GM19463 (cell line): ENCODE measurements around the gene WRAP73.
"Not testable (repeated sequence)": the region's sequence is repeated elsewhere in the genome, so short reads cannot be mapped to it uniquely, and the experiment has no call there.

ENCODE experiments used
- ATAC-seq: cut with Tn5 transposase; IDR thresholded peaks from one replicate; pipeline ENCODE4 v1.9.1; 2021; ENCODE audit warnings: mild to moderate bottlenecking, moderate library complexity; ENCODE audit not compliant: unreplicated experiment

The WRAP73 gene

DNA sequence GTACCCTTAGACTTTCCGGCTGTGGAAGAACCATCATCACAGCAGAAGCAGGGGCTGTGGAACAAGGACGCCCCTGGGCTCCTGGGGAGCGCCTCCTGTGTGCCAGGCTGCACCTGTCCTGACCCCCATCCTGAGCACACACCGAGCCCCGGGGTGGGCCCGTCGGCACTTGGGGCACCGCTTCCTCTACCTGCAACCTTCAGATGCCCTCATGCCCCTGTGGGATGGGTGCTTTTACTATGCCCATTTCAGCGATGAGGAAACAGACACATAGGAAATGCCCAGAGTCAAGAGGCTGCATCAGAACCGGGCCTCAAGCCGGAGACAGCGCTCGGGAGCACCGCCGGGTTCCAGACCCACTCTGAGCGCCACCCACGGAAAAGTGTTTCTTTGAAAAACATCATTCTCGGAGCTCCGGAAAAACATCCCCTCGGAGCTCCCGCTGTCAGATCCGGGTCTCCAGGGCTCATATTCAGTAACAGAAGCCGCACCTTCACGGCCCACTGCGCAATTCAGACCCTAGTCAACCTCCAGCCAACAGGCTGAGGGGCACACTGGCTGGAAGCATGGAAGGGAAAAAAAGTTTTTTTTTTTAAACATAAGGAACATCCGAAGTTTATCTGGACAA, 17.1 kb downstream of the WRAP73 start:
- ATAC-seq: no peak

DNA sequence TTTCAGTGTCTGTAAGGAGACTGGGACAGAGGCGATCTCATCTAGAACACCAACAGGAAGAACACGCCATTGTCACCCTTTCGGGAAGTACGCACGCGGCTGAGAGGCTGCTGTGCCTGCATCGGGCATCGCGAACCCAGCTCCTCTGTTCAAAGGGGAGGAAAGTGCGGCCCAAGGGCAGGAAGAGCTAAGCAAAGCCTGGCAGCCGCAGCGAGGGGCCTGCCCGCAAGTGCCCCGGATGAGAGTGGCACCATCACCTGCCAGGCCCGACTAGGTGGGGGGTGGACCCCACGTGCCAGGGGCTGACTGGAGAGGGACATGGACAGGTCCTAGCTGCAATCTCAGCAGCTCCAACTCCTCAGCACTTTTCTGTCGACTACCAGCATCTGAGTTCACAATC, 17.6 kb downstream of the WRAP73 start:
- ATAC-seq: no peak

DNA sequence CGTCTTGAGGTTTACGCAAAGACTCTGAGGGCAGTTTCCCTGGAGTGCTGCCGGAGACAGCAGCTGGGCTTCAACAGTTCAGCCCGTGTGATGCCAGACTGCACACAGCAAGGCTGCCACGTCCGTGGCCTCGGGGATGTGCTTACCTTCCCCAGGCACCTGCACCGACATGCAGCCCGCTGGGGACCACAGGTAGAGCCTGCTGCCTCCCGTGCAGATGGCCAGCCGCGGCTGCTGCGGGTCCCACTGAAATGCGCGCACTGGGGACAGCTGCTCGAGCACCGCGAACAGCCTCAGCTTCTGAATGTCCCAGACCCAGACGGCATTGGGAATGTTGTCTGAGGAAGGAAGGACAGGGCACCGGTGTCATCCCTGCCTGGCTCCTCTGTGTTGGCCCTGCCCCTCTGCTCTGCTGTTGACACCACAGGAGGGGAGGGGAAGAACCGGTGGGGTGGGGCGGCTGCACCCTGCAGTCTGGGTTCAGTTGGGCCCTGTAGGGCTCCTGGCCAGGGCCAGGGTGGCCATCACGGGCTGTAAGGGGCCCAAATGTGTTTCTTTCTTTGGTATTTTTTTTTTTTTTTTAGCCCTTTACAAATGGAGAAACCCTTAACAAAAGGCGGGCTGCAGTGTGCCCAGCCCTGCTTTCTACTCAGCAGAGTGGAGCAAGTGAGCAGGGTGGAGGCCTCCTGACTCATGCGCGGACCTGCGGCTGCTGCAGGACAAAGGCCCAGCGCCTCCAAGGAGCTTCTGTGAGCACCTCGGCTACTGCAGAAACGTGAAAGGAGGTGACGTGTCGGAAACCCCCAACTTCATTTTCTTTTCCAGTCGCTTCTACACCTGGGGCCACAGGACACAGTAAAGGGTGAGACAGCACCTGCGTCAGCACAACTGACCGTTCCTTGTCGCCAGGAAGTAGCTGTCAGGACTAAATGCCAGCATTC, 18.3 kb downstream of the WRAP73 start:
- no peak for ATAC-seq

DNA sequence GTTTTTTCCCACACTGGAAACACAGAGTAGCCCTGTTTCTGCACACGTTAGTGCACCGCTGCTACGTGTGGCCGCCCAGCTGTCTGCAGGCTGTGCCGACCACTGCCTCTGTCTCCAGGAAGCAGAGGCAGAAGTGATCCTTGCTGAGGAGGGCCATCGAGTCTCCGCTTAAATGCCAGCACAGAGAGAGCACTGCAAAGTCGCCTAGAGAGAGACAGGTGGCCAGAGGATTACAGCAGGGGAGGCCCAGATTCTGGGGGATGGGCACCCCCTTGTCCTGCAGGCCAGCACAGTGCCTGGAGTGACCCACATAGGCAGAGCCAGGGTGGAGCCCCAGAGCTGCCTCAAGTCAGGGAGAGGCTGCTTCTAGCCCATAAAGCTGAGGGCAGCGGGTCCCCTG, 19.0 kb downstream of the WRAP73 start:
- no peak for ATAC-seq

DNA sequence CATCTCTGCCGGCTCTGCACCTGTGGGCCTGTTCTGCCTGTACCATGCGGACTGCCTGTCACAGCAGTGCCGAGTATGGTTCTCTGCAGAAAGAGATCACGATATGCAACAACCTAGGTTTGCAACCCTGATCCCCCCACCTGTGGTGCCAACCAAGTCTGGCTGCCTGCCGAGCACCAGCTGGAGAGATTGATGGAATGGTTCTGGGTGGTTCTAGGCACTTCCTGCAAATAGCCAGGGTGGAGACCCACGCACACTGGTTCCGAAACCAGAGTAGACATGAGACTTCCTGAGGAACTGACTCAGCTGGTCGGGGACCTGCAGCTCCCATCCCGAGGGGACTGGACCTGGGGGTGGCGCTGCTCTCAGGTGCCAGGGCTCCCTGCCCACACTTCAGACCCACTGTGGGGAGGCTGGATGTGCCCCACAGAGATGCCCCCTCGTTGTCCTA, 19.7 kb downstream of the WRAP73 start:
- no peak for ATAC-seq

DNA sequence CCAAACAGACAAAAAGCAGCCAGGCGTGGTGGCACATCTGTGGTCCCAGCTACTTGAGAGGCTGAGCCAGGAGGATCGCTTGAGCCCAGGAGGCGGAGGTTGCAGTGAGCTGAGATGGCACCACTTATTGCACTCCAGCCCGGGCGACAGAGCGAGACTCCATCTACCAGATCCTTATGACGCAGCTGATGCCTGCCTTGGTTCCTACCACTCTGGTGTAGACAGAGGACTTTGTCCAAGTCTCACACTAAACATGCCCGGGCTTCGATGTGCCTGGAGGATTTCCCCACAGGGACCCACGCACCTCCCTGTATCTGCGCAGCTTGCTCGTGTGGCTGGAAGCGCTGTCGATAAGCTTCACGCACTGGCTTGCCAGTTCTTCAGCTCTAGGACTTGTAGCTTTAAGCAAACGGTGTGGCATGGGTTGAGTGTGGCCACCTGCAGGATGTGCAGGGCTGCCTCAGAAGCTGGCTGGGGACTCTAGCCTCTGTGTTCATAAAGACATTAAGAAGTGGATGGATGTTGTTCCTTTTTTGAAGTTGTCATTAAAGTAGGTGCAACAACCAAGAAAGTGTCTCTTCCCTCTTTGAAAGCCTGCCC, 20.2 kb downstream of the WRAP73 start:
- no peak for ATAC-seq

DNA sequence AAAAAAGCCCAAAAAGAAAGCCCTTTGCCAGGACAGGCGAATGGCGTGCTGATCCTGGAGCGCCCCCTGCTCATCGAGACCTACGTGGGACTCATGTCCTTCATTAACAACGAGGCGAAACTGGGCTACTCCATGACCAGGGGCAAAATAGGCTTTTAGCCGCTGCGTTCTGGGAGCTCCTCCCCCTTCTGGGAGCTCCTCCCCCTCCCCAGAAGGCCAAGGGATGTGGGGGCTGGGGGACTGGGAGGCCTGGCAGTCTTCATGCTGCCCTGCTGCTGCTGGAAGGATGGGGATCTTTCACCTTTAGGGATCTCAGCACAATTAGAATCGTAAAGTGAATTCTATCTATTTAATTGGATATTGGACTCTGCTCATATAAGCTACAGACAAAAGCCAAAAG, 21.5 kb downstream of the WRAP73 start:
- no peak for ATAC-seq

DNA sequence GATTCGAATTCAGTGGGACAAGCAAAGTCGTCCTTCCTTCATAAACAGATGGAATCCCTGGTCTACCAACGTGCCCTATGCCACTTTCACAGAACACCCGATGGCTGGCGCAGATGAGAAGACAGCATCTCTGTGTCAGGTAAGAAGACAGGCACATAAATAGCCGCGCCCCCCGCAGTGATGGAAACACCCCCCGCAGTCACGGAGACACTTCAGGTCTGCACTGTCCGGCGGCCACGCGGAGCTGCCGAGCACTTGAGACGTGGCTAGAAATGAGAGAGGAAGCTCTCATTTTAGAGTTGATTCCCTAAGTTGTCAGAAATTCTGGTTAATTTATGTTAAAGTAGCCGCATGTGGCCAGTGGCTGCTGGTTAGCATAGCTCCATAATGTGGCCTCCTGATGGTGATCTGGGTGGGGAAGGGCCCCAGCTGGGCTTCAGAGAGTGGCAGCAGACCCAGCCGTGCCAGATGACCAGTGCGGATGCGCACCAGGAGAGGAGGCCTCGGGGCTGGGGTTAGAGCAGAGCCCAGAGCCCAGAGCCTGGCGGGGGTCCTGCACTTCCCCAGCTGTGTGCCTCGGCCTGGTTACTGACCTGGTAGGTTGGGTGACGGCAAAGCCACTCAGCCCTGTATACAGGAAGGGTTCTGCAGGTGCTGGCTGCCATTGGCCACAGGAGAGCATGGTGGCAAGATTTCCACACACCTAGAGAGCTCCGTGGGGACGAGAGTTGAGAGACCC, 22.2 kb downstream of the WRAP73 start:
- ATAC-seq: no peak

DNA sequence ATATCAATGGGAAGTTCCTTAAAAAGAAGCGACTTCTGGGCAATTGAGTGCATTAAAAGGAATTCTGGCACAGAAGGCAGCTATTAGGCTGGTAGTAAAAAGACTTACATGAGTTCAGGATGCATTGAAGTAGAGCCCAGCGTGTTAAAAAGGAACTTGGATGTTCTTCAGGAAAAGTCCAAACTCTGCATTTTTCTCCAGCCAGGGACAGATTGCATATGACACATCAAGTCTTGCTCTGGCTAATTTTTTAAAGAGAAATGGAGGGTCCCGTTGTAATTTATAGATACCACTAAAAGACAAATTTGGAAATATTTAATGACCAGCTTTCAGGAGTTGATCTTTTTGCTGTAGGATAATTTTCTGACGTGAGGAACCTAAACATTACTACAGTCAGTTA, 23.9 kb downstream of the WRAP73 start:
- no peak for ATAC-seq

DNA sequence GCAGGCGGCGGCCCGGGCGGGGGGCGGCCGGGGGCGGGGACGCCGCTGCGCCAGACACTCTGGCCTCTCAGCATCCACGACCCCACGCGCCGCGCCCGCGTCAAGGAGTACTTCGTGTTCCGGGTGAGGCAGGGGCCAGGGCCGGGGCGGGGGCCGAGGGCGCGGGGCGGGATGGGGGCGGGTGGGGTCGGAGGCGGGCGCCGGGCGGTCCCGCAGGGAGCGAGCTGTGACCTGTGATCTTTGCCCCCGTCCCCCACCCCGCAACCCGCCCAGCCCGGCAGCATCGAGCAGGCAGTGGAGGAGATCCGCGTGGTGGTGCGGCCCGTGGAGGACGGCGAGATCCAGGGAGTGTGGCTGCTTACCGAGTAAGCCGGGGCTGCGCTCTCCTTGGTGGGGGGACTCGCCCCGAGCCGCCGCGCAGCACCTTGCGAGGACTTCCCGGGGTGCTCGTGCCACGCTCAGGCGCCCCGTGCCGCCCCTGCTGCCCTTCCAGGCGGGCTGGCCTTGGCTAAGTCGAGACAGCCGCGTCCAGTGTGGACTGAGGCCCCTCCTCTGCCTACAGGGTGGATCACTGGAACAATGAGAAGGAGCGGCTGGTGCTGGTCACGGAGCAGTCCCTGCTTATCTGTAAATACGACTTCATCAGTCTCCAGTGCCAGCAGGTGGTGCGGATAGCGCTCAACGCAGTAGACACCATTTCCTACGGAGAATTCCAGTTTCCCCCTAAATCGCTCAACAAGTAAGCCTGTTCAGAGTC, 24.6 kb downstream of the WRAP73 start:
- no peak for ATAC-seq

DNA sequence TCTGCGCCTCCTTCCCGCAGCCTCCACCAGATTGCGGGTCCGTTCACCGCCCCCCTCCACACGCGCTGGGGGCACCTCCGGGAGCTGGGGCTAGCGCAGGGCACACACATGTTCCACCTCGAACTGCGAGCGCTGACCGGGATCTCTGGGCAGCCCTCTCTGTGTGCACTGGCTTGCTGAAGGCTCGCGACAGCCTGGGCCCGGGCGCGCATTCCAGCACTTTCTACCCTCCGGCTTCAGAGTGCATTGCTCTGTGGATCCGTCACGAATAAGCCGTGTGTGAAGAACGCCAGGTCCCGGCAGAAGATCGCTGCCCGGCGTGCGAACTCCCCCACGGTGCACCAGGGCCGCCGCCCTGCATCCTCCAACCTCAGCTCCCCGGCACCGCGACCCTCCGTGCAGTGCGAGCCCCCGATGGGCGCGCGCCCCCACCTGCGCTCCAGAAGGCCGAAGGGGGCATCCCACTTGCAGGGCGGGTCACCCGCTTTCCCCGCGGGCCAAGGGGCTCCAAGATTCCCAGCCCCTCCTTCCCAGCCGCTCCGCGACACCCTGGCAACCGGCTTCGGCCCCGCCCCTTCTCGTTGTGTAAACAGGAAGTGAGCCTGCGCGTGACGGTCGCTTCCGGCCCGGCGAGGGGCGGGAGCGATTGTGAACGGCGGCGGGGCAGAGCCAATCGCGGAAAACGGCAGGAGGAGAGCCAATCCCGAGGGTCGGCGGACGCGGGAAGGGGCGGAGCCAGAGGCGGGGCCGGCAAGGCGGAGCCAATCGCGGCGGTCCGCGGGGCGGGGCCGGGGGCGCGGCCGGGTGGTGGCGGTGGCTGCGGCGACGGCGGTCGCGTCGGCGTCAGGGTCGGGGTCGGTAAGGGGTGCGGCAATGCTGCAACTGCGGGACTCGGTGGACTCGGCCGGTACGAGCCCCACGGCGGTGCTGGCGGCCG, 25.4 kb downstream of the WRAP73 start, which contains the start of gene TPRG1L:
TPRG1L (plus strand) TSS at position 816 of the 937 bp plus-strand sequence; CDS start at position 874, 58 bp downstream.
- peak; percentile 91 for ATAC-seq

DNA sequence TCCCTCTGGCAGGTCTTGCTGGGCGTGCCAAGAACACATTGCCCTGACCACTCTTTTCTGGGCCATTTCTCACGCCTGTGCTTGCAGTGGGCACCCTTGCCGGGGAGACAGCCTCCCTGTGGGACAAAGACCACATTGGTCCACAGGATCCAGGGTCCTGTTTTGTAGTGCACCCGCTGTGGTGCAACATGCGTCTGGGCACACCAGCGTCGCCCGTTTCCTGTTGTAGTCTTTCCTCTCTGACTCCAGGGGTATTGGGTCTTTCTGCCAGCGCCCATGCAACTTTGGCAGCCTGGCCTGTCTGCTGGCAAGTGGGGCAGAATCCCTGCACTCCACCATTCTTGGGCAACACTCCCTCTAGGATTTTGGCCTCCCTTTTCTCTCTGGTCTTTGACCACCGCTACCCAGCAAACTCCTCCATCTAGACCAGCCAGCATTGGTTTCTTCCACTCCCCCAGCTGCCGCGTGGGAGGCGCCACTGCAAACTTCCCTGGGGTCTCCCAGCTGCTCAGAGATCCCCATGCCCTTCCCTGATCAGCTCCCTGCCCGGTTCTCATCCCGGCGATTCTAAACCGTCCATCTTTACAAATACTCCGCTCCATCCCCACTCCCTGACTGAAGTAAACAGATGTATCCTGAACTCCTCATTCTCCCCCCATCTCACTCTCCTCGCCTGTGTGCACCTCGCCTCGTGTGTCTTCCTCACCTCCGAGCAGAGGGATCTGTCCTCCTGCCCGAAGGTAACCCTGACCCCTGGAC, 26.3 kb downstream of the WRAP73 start:
- no peak for ATAC-seq

DNA sequence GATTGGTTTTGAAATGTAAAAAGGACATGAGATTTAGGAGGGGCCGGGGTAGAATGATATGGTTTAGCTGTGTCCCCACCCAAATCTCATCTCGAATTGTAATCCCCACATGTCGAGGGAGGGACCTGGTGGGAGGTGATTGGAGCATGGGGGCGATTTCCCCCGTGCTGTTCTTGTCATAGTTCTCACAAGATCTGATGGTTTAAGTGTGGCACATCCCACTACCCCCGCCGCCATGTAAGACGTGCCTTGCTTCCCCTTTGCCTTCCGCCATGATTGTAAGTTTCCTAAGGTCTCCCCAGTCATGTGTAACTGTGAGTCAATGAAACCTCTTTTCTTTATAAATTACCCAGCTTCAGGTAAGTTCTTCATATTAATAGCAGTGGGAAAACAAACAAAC, 27.8 kb downstream of the WRAP73 start:
- not testable (repeated sequence) for ATAC-seq

DNA sequence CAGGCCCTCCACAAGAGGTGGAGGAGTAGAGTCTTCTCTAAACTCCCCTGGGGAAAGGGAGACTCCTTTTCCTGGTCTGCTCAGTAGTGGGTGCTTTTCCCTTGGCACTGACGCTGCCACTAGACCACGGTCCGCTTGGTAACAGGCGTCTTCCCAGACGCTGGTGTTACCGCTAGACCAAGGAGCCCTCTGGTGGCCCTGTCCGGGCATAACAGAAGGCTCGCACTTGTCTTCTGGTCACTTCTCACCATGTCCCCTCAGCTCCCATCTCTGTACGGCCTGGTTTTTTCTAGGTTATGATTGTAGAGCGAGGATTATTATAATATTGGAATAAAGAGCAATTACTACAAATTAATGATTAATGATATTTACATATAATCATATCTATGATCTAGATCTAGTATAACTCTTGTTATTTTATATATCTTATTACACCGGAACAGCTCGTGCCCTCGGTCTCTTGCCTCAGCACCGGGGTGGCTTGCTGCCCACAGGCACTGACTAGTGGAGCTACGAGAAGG, 28.7 kb downstream of the WRAP73 start:
- not testable (repeated sequence) for ATAC-seq

DNA sequence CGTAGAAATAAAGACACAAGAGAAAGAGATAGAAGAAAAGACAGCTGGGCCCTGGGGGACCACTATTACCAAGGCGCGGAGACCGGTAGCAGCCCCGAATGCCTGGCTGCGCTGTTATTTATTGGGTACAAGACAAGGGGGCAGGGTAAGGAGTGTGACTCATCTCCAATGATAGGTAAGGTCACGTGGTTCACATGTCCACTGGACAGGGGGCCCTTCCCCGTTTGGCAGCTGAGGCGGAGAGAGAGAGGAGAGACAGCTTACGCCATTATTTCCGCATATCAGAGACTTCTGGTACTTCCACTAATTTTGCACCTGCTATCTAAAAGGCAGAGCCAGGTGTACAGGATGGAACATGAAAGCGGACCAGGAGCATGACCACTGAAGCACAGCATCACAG, 29.2 kb downstream of the WRAP73 start:
- ATAC-seq: no peak

DNA sequence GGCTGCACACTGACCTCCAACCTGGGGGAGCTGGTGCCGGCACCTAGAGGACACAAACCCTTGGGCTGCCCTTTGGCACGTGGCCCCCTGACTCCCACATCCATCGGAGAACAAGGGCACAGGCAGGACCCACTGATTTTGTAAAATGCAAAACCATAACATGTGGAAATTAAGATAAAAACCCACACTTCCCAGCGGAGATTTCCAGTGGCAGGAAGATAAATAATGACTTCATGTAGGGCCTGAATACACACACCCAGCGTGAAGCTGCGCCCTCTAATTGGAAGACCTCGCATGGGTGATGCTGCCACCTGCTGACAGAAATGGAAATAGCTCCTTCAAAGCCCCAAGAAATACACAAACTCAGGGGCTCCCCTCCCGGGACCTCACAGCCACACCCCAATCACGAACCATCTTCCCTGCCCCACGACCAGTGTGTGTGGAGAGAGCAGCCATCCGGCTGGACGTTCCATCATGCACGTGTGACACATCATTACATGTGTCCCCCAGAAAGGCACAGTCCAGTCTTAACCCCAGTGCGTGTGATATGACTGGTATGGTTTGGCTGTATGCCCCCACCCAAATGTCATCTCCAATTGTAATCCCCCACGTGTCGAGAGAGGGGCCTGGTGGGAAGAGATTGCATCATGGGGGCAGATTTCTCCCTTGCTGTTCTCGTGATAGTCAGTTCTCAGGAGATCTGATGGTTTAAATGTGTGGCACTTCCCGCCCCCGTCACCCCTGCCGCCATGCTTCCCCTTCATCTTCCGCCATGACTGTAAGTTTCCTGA, 30.8 kb downstream of the WRAP73 start:
- no peak for ATAC-seq

DNA sequence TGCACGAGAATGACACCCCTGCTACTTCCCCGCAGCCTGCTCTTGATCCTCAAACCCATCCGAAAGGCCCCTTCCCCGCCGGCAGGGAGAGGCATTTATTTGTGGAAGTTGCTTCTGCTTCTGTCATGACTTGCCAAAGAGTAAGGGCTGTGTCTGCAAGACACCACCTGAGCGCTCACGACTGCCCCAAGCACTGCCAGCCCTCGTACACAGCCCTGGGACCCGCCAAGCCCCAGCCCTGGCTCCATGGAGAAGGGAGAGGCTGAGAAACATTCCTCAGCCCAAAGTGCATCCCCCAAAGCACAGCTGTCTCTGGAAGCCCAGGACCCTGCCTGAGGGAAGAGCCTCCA, 31.4 kb downstream of the WRAP73 start:
- ATAC-seq: no peak
